GM10248 (cell line): ENCODE measurements around the gene IL19.

Experiments used
- CTCF ChIA-PET: fragments of 300-600 bp; sonication (Branson Sonifier 250); formaldehyde crosslinking; extraction: SDS; loops from one replicate; lab custom pipeline; 2021; ENCODE audit warnings: antibody characterized with exemption; lab: Yijun Ruan, JAX
- POLR2A ChIA-PET: fragments of 350-650 bp; sonication (Branson Sonifier 250); formaldehyde crosslinking; extraction: SDS; loops from one replicate; lab custom pipeline; 2020; ENCODE audit warnings: antibody characterized with exemption; lab: Yijun Ruan, JAX
- DNase-seq: peaks from one replicate; pipeline ENCODE4 v3.0.0; 2012; ENCODE audit errors: extremely low spot score
- TF ChIP-seq, protein P1 (sequence below): IDR thresholded peaks from 2 replicates; pipeline ENCODE4 v1.5.1; 2012; ENCODE audit warnings: mild to moderate bottlenecking, low read depth; ENCODE audit errors: extremely low read depth, missing control alignments, control extremely low read depth

The IL19 gene

DNA sequence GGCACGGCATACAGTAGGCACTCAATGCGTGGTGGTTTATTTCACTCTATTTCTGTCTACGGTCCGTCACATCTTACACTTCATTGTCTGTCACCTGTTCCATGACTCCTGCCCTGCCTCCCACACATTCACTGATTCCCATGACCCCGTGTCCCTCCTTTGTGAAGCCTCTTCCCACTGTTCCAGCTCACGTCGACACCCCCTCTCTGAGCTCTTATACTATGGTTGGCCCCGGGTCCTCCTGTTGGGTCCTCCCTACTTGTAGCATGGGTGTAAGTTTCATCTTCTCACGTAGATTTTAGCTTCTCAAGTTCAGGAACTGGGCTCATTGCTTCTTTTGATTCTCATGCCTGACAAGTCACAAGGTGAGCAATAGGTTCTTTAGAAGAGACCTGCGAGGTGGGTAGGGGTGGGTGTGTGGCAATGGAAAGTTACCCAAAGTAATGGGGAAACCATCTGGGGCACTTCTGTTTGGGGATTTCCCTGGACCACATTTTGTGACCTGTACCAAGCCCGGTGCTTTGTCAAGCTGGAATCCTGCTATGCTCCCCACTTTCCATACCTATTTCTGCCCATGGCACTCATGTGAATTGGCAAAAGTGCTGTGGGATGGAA lies 23.8 kb downstream of the IL19 start:
- POLR2A ChIA-PET, result interaction anchor here (0.8 kb wide), 1 partner anchor 25 kb away, joined by 3 read pairs; no protein-coding TSS in a partner anchor
- CTCF ChIA-PET, result interaction anchor here (1.2 to 18.2 kb wide), 9 partner anchors 8 to 131 kb away, joined by 3 to 288 read pairs (median 4); partner anchors contain the start of genes IL10, IL19 and IL20
- TF ChIP-seq, protein P1, sequence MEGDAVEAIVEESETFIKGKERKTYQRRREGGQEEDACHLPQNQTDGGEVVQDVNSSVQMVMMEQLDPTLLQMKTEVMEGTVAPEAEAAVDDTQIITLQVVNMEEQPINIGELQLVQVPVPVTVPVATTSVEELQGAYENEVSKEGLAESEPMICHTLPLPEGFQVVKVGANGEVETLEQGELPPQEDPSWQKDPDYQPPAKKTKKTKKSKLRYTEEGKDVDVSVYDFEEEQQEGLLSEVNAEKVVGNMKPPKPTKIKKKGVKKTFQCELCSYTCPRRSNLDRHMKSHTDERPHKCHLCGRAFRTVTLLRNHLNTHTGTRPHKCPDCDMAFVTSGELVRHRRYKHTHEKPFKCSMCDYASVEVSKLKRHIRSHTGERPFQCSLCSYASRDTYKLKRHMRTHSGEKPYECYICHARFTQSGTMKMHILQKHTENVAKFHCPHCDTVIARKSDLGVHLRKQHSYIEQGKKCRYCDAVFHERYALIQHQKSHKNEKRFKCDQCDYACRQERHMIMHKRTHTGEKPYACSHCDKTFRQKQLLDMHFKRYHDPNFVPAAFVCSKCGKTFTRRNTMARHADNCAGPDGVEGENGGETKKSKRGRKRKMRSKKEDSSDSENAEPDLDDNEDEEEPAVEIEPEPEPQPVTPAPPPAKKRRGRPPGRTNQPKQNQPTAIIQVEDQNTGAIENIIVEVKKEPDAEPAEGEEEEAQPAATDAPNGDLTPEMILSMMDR, result no peak
- DNase-seq, result no peak

DNA sequence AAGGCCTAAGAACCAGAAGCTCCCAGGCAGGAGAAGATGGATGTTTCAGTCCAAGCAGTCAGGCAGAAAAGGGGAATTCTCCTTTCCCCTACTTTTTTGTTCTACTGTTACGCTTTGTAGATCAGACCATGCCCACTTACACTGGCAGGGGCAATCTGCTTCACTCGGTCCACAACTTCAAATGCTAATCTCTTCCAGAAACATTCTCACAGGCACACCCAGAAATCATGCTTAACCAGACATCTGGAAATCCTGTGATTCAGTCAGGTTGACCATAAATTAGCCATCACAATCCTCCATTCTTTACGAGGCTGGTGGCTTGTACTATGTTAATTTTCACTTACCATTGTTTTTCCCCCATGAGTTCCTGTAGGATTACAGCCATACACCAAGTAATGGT lies 25.5 kb downstream of the IL19 start:
- POLR2A ChIA-PET, result no interaction called here
- TF ChIP-seq, protein P1, result no peak
- no peak for DNase-seq
- CTCF ChIA-PET, result interaction anchor here (0.9 to 18.2 kb wide), 5 partner anchors 13 to 136 kb away, joined by 3 to 288 read pairs (median 4); partner anchors contain the start of genes IL10 and IL19

DNA sequence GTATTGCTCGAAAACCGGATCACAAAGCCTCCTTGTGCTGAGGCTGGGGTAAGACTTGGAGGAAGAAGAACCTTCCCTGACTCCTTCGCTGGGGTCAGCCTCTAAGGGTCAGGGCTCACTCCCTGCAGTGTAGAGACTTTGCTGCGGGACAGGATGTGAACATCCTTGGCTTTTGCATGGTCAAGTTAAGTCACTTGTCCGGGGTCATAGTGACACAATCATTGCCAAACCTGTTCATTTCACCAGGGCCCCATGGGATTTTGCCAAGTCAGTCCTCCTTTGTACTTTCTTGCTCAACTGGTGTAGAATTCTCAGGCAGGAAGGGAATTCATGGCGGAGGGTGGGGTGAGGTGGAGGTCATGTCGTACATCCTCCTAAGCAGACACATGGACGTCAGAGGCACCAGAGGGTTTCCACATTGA lies 26.4 kb downstream of the IL19 start:
- DNase-seq, result no peak
- ChIA-PET CTCF (interaction anchor here (1.0 to 18.2 kb wide), 5 partner anchors 11 to 27 kb away, joined by 3 to 288 read pairs (median 5); partner anchors contain the start of genes IL10 and IL19), POLR2A (no interaction called here)
- TF ChIP-seq, protein P1, result no peak

DNA sequence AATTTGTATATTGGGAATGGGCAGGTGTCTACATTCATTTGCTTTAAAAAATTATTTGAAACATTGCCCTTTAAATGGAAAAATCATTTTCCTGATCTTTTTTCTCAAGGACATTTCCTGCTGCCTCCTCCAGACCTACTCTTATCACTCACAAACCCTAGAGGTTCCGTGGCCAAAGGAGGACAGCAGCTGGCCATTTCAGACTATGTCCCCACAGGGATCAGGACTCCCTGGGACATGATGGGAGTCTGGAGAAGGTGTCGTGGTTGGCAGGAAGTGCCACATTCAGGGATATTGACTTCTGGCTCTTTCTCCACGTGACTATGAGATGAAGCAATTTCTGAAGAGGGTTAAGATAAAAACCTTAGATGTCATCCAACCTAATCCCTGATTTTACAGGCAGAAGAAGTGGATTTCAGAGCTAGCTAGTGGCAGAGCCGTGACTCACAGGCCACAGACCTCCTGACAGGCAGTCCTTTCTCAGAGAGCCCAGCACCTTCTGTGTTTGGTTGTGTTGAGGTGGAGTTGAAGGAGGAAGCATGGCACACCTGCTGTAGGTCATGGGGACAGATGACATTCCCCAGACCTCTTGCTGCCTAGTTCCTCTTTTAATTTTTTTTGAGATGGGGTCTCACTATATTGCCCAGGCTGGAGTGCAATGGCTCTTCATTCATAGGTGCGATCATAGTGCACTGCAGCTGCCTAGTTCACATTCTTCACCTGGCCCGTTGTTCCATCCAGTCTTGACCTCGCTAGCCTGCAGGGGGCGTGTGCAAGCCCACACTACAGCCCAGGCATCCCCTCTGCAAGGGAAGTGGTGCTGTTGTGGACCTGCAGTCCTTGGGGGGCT lies 27.2 kb downstream of the IL19 start:
- no peak for DNase-seq
- ChIA-PET CTCF (interaction anchor here (0.9 to 18.2 kb wide), 15 partner anchors 8 to 167 kb away, joined by 3 to 464 read pairs (median 5); partner anchors contain the start of genes IL10 and IL19), POLR2A (no interaction called here)
- TF ChIP-seq, protein P1, result peak; percentile 54

DNA sequence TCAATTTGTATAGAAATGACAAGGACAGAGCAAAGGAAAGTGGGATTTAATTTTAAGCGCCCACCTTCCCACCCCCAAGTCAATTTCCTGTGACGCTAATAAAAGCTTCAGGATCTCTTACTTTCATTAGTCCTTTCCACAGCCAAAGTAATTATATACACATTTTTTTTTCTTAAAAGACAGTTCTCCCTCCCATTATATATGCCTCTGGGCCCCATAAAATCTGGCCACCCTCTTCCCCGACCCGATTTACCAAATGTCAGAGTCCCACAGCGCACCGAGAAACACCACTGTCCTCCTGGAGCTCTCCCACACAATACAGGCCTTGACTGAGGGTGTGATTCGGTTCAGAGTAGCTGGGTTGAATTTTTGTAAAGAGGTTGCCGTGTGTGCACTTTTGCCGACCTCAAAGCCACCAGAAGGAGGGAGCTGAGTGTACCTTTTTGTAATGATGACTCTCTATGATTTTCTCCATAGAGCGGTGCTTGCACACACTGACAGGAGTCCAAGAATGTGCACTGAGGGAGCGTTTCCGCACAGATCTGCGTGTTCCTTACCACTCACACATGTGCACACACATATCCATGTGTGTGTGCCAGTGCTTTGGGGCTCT lies 27.9 kb downstream of the IL19 start:
- TF ChIP-seq, protein P1, result no peak
- DNase-seq, result no peak
- ChIA-PET POLR2A (no interaction called here), CTCF (interaction anchor here (0.9 to 18.2 kb wide), 16 partner anchors 9 to 183 kb away, joined by 3 to 464 read pairs (median 5); partner anchors contain the start of genes IL10 and IL19)

DNA sequence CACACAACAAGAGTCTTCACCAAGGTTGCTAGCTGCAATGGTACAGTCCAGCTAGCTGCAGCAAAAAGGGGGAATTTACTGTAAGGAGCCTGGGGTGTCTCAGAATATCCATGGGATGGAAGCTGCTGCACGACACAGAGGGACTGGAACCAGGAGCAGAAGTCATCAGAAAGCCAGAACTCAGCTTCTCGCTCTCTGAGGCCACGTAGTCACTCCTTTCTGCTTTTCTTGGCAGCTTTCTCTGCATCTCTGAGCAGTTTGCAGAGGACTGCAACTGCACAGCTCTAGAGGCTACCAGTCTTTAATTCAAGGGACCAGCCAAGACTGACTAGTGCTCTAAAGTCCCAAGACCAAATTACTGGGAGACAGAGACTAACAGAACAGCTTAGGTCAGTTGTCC lies 28.7 kb downstream of the IL19 start:
- POLR2A ChIA-PET, result no interaction called here
- CTCF ChIA-PET, result interaction anchor here (0.9 to 18.2 kb wide), 13 partner anchors 10 to 187 kb away, joined by 3 to 464 read pairs (median 5); partner anchors contain the start of genes EIF2D, IL10 and IL19
- TF ChIP-seq, protein P1, result no peak

More for the DNA sequence above, 28.7 kb downstream of the IL19 start:
- no peak for DNase-seq
